VCaP (cell line): ENCODE data around the gene TBXT.

Experiments
- H3K27ac ChIP-seq: fragments of 450-650 bp; 2 replicates; pipeline ENCODE4 v1.5.1; 2017
- CTCF ChIP-seq: fragments of 450-650 bp; conservative IDR thresholded peaks from 2 replicates; pipeline ENCODE4 v1.5.1; 2017; ENCODE audit warnings: mild to moderate bottlenecking, moderate library complexity

The TBXT gene

GRCh38 chr6:166203003-166203640 is 35.5 kb upstream of the TBXT start:
- TF ChIP-seq CTCF: no peak
- no peak overlapping the region for H3K27ac ChIP-seq

- no peak for TF ChIP-seq CTCF
- H3K27ac ChIP-seq: no peak overlapping the region
These were observed 34.7 kb upstream of the TBXT start for GRCh38 chr6:166202321-166202733.

- TF ChIP-seq CTCF: no peak
- H3K27ac ChIP-seq: no peak overlapping the region
These were observed 34.2 kb upstream of the TBXT start for GRCh38 chr6:166201878-166202277.

- H3K27ac ChIP-seq: no peak overlapping the region
- no peak for TF ChIP-seq CTCF
These were observed 29.7 kb upstream of the TBXT start for GRCh38 chr6:166197361-166197760.

GRCh38 chr6:166195860-166196238 is 28.2 kb upstream of the TBXT start:
- no peak overlapping the region for H3K27ac ChIP-seq
- TF ChIP-seq CTCF: no peak

GRCh38 chr6:166194914-166195859 is 27.5 kb upstream of the TBXT start:
- H3K27ac ChIP-seq: no peak overlapping the region
- no peak for TF ChIP-seq CTCF

GRCh38 chr6:166192557-166192956 is 24.9 kb upstream of the TBXT start:
- no peak overlapping the region for H3K27ac ChIP-seq
- TF ChIP-seq CTCF: no peak
